Right atrium auricular region (tissue), 2 donors: ENCODE results near the gene CTDNEP1. TPM values are rescaled to one million over a fixed set of nuclear protein-coding genes. Genes with fewer than 3 reads are reported as not detected.
A peak's percentile ranks its signal among the peaks of the same experiment; 100 is the strongest.

Experiments used
- DNase-seq: peaks from one replicate; pipeline ENCODE4 v3.0.0-alpha.2; 2019; ENCODE audit warnings: low spot score
- H3K27ac ChIP-seq, 2 donors: fragments of 200-600 bp; sonication (generic); 1 replicate in 1 of 2; 2 replicates in 1 of 2; pipeline ENCODE4 v1.5.1; 2016 to 2019
- H3K27me3 ChIP-seq, 2 donors: fragments of 200-600 bp; sonication (generic); one replicate each; pipeline versions ENCODE4 v1.5.1 to v1.6.0; 2017 to 2019
- H3K36me3 ChIP-seq: fragments of 200-600 bp; sonication (generic); one replicate; pipeline ENCODE4 v1.5.1; 2016
- H3K4me1 ChIP-seq, 2 donors: fragments of 200-600 bp; sonication (generic); one replicate each; pipeline versions ENCODE4 v1.5.1 to v1.6.0; 2017 to 2019
- H3K4me3 ChIP-seq, 2 donors: fragments of 200-600 bp; sonication (generic); 1 replicate in 1 of 2; 2 replicates in 1 of 2; pipeline ENCODE4 v1.5.1; 2017 to 2019; ENCODE audit warnings: mild to moderate bottlenecking in 1 of 2, moderate library complexity in 1 of 2
- H3K9me3 ChIP-seq, 2 donors: fragments of 200-600 bp; sonication (generic); one replicate each; pipeline ENCODE4 v1.5.1; 2019
- CTCF ChIP-seq, 2 donors: fragments of 200-600 bp; sonication (generic); IDR thresholded peaks; one replicate each; pipeline ENCODE4 v1.5.1; 2019; ENCODE audit warnings: antibody characterized with exemption in 2 of 2
- total RNA-seq, 2 donors: library from RNA; depleted of rRNA; stranded (reverse); fragments of >200 nt; gene quantifications; one replicate each; pipeline ENCODE4 v1.1.0, GENCODE V29; 2016

CTDNEP1 gene
- total RNA-seq, 2 donors from 2014 or later: 55.0 to 77.2 TPM

- Histone ChIP-seq H3K36me3 (peaks cover 35% of the 10 kb centered on the region), H3K27me3 (no peaks in the 10 kb centered on the region), H3K9me3 (no peaks in the 10 kb centered on the region), H3K4me1 (peaks cover 0 to 82% of the 10 kb centered on the region in 2 donors), H3K27ac (peak overlapping the region; percentile 97), H3K4me3 (peak overlapping the region; percentile 91)
- DNase-seq: no peak
- no peak for TF ChIP-seq CTCF (IDR thresholded peaks at IDR 0.05)
Observed at GRCh38 chr17:7219229-7219811, 32.2 kb downstream of the CTDNEP1 start.

GRCh38 chr17:7218758-7219157 is 32.8 kb downstream of the CTDNEP1 start:
- H3K36me3 ChIP-seq: peaks cover 29% of the 10 kb centered on the region
- H3K9me3 ChIP-seq: no peaks in the 10 kb centered on the region
- H3K4me3 ChIP-seq: no peak overlapping the region
- peaks cover 0 to 81% of the 10 kb centered on the region in 2 donors for H3K4me1 ChIP-seq
- no peak for DNase-seq
- peak overlapping the region; percentile 97 for H3K27ac ChIP-seq
- no peaks in the 10 kb centered on the region for H3K27me3 ChIP-seq
- TF ChIP-seq CTCF (IDR thresholded peaks at IDR 0.05): no peak

GRCh38 chr17:7218166-7218565 is 33.4 kb downstream of the CTDNEP1 start:
- no peak for TF ChIP-seq CTCF (IDR thresholded peaks at IDR 0.05)
- H3K4me1 ChIP-seq: peaks cover 0 to 83% of the 10 kb centered on the region in 2 donors
- no peak for DNase-seq
- H3K27ac ChIP-seq: peak overlapping the region; percentile 78 to 97
- peak overlapping the region; percentile 47 to 60 for H3K4me3 ChIP-seq
- H3K27me3 ChIP-seq: no peaks in the 10 kb centered on the region
- peaks cover 23% of the 10 kb centered on the region for H3K36me3 ChIP-seq
- H3K9me3 ChIP-seq: no peaks in the 10 kb centered on the region

GRCh38 chr17:7217113-7217987 is 34.2 kb downstream of the CTDNEP1 start:
- H3K36me3 ChIP-seq: peaks cover 15% of the 10 kb centered on the region
- H3K4me3 ChIP-seq: peak overlapping the region; percentile 47 to 60
- H3K4me1 ChIP-seq: peaks cover 0 to 81% of the 10 kb centered on the region in 2 donors
- no peaks in the 10 kb centered on the region for H3K9me3 ChIP-seq
- H3K27ac ChIP-seq: peak overlapping the region; percentile 78 to 97
- H3K27me3 ChIP-seq: no peaks in the 10 kb centered on the region
- TF ChIP-seq CTCF (IDR thresholded peaks at IDR 0.05): no peak
- no peak for DNase-seq

- TF ChIP-seq CTCF (IDR thresholded peaks at IDR 0.05): no peak
- Histone ChIP-seq H3K27me3 (no peaks in the 10 kb centered on the region), H3K9me3 (no peaks in the 10 kb centered on the region), H3K4me3 (peak overlapping the region; percentile 47 to 60), H3K4me1 (peaks cover 0 to 73% of the 10 kb centered on the region in 2 donors), H3K27ac (peak overlapping the region; percentile 78 to 97), H3K36me3 (peaks cover 6% of the 10 kb centered on the region)
- DNase-seq: no peak
Observed at GRCh38 chr17:7216242-7217112, 35.1 kb downstream of the CTDNEP1 start.
